IPS-15b (cell line): ENCODE data around the gene ID3.

ENCODE experiments used
- H3K27me3 ChIP-seq: one replicate; pipeline ENCODE4 v1.6.1; 2013; ENCODE audit warnings: low read length; ENCODE audit not compliant: control insufficient read depth, insufficient read depth
- H3K36me3 ChIP-seq: one replicate; pipeline ENCODE4 v1.6.1; 2013; ENCODE audit warnings: low read length; ENCODE audit not compliant: control insufficient read depth, insufficient read depth
- H3K4me1 ChIP-seq: one replicate; pipeline ENCODE4 v1.6.1; 2013; ENCODE audit warnings: mild to moderate bottlenecking, low read length; ENCODE audit not compliant: control insufficient read depth, insufficient read depth
- H3K4me3 ChIP-seq: one replicate; pipeline ENCODE4 v1.5.1; 2013; ENCODE audit warnings: low read depth, low read length
- H3K9ac ChIP-seq: one replicate; pipeline ENCODE4 v1.6.1; 2013; ENCODE audit warnings: low read depth, mild to moderate bottlenecking, low read length
- H3K9me3 ChIP-seq: one replicate; pipeline ENCODE4 v1.6.1; 2013; ENCODE audit warnings: mild to moderate bottlenecking, low read length; ENCODE audit not compliant: control insufficient read depth, insufficient read depth

The ID3 gene

GRCh38 chr1:23525558-23526250 is 33.6 kb downstream of the ID3 start:
- Histone ChIP-seq H3K9me3 (no peaks in the 10 kb centered on the region), H3K4me1 (peaks cover 8% of the 10 kb centered on the region), H3K36me3 (no peaks in the 10 kb centered on the region), H3K9ac (no peak overlapping the region), H3K4me3 (no peak overlapping the region), H3K27me3 (peaks cover 32% of the 10 kb centered on the region)

GRCh38 chr1:23524716-23525401 is 34.4 kb downstream of the ID3 start:
- H3K27me3 ChIP-seq: peaks cover 25% of the 10 kb centered on the region
- no peak overlapping the region for H3K4me3 ChIP-seq
- no peaks in the 10 kb centered on the region for H3K36me3 ChIP-seq
- H3K9me3 ChIP-seq: no peaks in the 10 kb centered on the region
- peaks cover 8% of the 10 kb centered on the region for H3K4me1 ChIP-seq
- no peak overlapping the region for H3K9ac ChIP-seq

GRCh38 chr1:23524163-23524562 is 35.1 kb downstream of the ID3 start:
- no peaks in the 10 kb centered on the region for H3K9me3 ChIP-seq
- H3K4me3 ChIP-seq: no peak overlapping the region
- peaks cover 8% of the 10 kb centered on the region for H3K4me1 ChIP-seq
- peaks cover 18% of the 10 kb centered on the region for H3K27me3 ChIP-seq
- no peaks in the 10 kb centered on the region for H3K36me3 ChIP-seq
- H3K9ac ChIP-seq: no peak overlapping the region

- Histone ChIP-seq H3K27me3 (peaks cover 4% of the 10 kb centered on the region), H3K9me3 (no peaks in the 10 kb centered on the region), H3K4me3 (no peak overlapping the region), H3K36me3 (no peaks in the 10 kb centered on the region), H3K9ac (no peak overlapping the region), H3K4me1 (peaks cover 8% of the 10 kb centered on the region)
These were observed 36.9 kb downstream of the ID3 start for GRCh38 chr1:23522244-23522982.

- no peaks in the 10 kb centered on the region for H3K36me3 ChIP-seq
- no peaks in the 10 kb centered on the region for H3K27me3 ChIP-seq
- no peak overlapping the region for H3K9ac ChIP-seq
- no peaks in the 10 kb centered on the region for H3K9me3 ChIP-seq
- H3K4me3 ChIP-seq: no peak overlapping the region
- peaks cover 8% of the 10 kb centered on the region for H3K4me1 ChIP-seq
These were observed 37.7 kb downstream of the ID3 start for GRCh38 chr1:23521588-23521987.

- Histone ChIP-seq H3K4me3 (no peak overlapping the region), H3K27me3 (no peaks in the 10 kb centered on the region), H3K9ac (no peak overlapping the region), H3K4me1 (no peaks in the 10 kb centered on the region), H3K36me3 (no peaks in the 10 kb centered on the region), H3K9me3 (no peaks in the 10 kb centered on the region)
These were observed 41.7 kb downstream of the ID3 start for GRCh38 chr1:23517581-23517980.

- no peak overlapping the region for H3K9ac ChIP-seq
- no peaks in the 10 kb centered on the region for H3K9me3 ChIP-seq
- no peak overlapping the region for H3K4me3 ChIP-seq
- no peaks in the 10 kb centered on the region for H3K27me3 ChIP-seq
- H3K36me3 ChIP-seq: no peaks in the 10 kb centered on the region
- H3K4me1 ChIP-seq: no peaks in the 10 kb centered on the region
These were observed 43.4 kb downstream of the ID3 start for GRCh38 chr1:23515905-23516304.

GRCh38 chr1:23514111-23514679 is 45.1 kb downstream of the ID3 start:
- H3K9ac ChIP-seq: no peak overlapping the region
- H3K36me3 ChIP-seq: no peaks in the 10 kb centered on the region
- no peaks in the 10 kb centered on the region for H3K27me3 ChIP-seq
- no peak overlapping the region for H3K4me3 ChIP-seq
- H3K4me1 ChIP-seq: no peaks in the 10 kb centered on the region
- no peaks in the 10 kb centered on the region for H3K9me3 ChIP-seq

GRCh38 chr1:23509896-23510295 is 49.4 kb downstream of the ID3 start:
- Histone ChIP-seq H3K9ac (no peak overlapping the region), H3K27me3 (no peaks in the 10 kb centered on the region), H3K36me3 (no peaks in the 10 kb centered on the region), H3K4me3 (no peak overlapping the region), H3K4me1 (peaks cover 2% of the 10 kb centered on the region), H3K9me3 (no peaks in the 10 kb centered on the region)
